GM12878 (cell line): ENCODE results near the gene SEC23A. TPM values are rescaled to one million over a fixed set of nuclear protein-coding genes. Genes with fewer than 3 reads are reported as not detected.
A peak's percentile ranks its signal among the peaks of the same experiment; 100 is the strongest.

Experiments
- ASH2L ChIP-seq: fragments of 300-600, 200-600 bp; sonication (generic); IDR thresholded peaks from 2 replicates; pipeline ENCODE4 v1.6.1; 2017; ENCODE audit warnings: low read depth, mild to moderate bottlenecking, borderline replicate concordance
- ATF7 ChIP-seq: fragments of 450-650 bp; IDR thresholded peaks from 2 replicates; pipeline ENCODE4 v1.6.1; 2016; ENCODE audit warnings: low read depth, mild to moderate bottlenecking
- BHLHE40 ChIP-seq, 2 experiments: fragments of 450-650 bp in 1 of 2; IDR thresholded peaks; 2 replicates each; pipeline ENCODE4 v1.6.1; 2011 to 2017; ENCODE audit warnings: low read depth in 2 of 2, borderline replicate concordance in 1 of 2, improper control_type of control experiment in 1 of 2, low read length in 1 of 2, mild to moderate bottlenecking in 1 of 2
- BMI1 ChIP-seq: fragments of 450-650 bp; IDR thresholded peaks from 2 replicates; pipeline ENCODE4 v1.6.1; 2016; ENCODE audit warnings: mild to moderate bottlenecking, moderate library complexity, borderline replicate concordance
- CEBPB ChIP-seq, 2 experiments: fragments of 150-350 bp in 1 of 2; IDR thresholded peaks; 2 replicates each; pipeline ENCODE4 v1.6.1; 2012 to 2014; ENCODE audit warnings: low read depth in 2 of 2, low read length in 2 of 2, borderline replicate concordance in 1 of 2, inconsistent platforms in 1 of 2
- CHD2 ChIP-seq: IDR thresholded peaks from 2 replicates; pipeline ENCODE4 v1.6.1; 2011; ENCODE audit warnings: low read depth, low read length, improper control_type of control experiment, borderline replicate concordance
- DPF2 ChIP-seq: fragments of 450-650 bp; IDR thresholded peaks from 2 replicates; pipeline ENCODE4 v1.6.1; 2017; ENCODE audit warnings: mild to moderate bottlenecking
- FOXK2 ChIP-seq: fragments of 450-650 bp; IDR thresholded peaks from 2 replicates; pipeline ENCODE4 v1.6.1; 2017; ENCODE audit warnings: mild to moderate bottlenecking, moderate library complexity
- GABPA ChIP-seq: IDR thresholded peaks from 2 replicates; pipeline ENCODE4 v1.6.1; 2014; ENCODE audit warnings: antibody characterized with exemption, low read depth, mild to moderate bottlenecking, inconsistent platforms
- KLF5 ChIP-seq: fragments of 450-650 bp; IDR thresholded peaks from 2 replicates; pipeline ENCODE4 v1.6.1; 2014; ENCODE audit warnings: mild to moderate bottlenecking; ENCODE audit not compliant: partially characterized antibody
- NBN ChIP-seq: fragments of 450-650 bp; IDR thresholded peaks from 2 replicates; pipeline ENCODE4 v1.6.1; 2016
- NFXL1 ChIP-seq: fragments of 450-650 bp; IDR thresholded peaks from 2 replicates; pipeline ENCODE4 v1.6.1; 2017; ENCODE audit warnings: antibody characterized with exemption, mild to moderate bottlenecking, borderline replicate concordance
- NR2F1 ChIP-seq: fragments of 450-650 bp; conservative IDR thresholded peaks from 2 replicates; pipeline ENCODE4 v1.6.1; 2017; ENCODE audit warnings: mild to moderate bottlenecking
- PML ChIP-seq: IDR thresholded peaks from 2 replicates; pipeline ENCODE4 v1.6.1; 2012; ENCODE audit warnings: low read length, inconsistent platforms
- RFX5 ChIP-seq: IDR thresholded peaks from 2 replicates; pipeline ENCODE4 v1.6.1; 2011; ENCODE audit warnings: low read depth, low read length, improper control_type of control experiment
- SIX5 ChIP-seq: IDR thresholded peaks from 2 replicates; pipeline ENCODE4 v1.6.1; 2011; ENCODE audit warnings: mild to moderate bottlenecking, low read depth, low read length, moderate library complexity; ENCODE audit not compliant: severe bottlenecking
- SP1 ChIP-seq: IDR thresholded peaks from one replicate; pipeline ENCODE4 v1.6.1; 2011; ENCODE audit warnings: low read depth, low read length
- SRF ChIP-seq, 2 experiments: IDR thresholded peaks; 2 replicates each; pipeline ENCODE4 v1.6.1; 2011; ENCODE audit warnings: low read depth in 2 of 2, low read length in 2 of 2, mild to moderate bottlenecking in 1 of 2, moderate library complexity in 1 of 2
- STAT3 ChIP-seq: IDR thresholded peaks from 2 replicates; pipeline ENCODE4 v1.6.1; 2011; ENCODE audit warnings: low read depth, low read length, improper control_type of control experiment
- TCF3 ChIP-seq: IDR thresholded peaks from 2 replicates; pipeline ENCODE4 v1.6.1; 2012; ENCODE audit warnings: low read depth, mild to moderate bottlenecking, low read length, borderline replicate concordance; ENCODE audit not compliant: insufficient read depth
- WRNIP1 ChIP-seq: IDR thresholded peaks from 2 replicates; pipeline ENCODE4 v1.6.1; 2011; ENCODE audit warnings: low read depth, low read length, improper control_type of control experiment, borderline replicate concordance
- ZBTB40 ChIP-seq: fragments of 450-650 bp; IDR thresholded peaks from 2 replicates; pipeline ENCODE4 v1.6.1; 2016; ENCODE audit warnings: mild to moderate bottlenecking, moderate library complexity, borderline replicate concordance
- polyA plus RNA-seq, 11 experiments: library from polyadenylated mRNA; depleted of rRNA in 4 of 11; unstranded in 6 of 11; stranded (reverse) in 5 of 11; fragments of >200 nt; fragmentation: Nextera tagmentation in 4 of 11; fragmentation: Illumina TruSeq in 1 of 11; extraction: Ambion mirVana in 4 of 11; extraction: Trizol in 1 of 11; gene quantifications; 1 replicate in 1 of 11; 2 replicates in 10 of 11; pipeline versions ENCODE4 v1.2.1 to v1.2.3, GENCODE V29; 2011 to 2016; ENCODE audit warnings: inconsistent platforms in 2 of 11, missing spikeins in 2 of 11, low read depth in 1 of 11
- total RNA-seq, 4 experiments: library from RNA; depleted of rRNA in 3 of 4; stranded (reverse); fragments of >200 nt in 3 of 4; fragmentation: Illumina TruSeq in 1 of 4; extraction: Trizol in 1 of 4; gene quantifications; 2 replicates each; pipeline versions ENCODE4 v1.2.1 to v1.2.3, GENCODE V29; 2013 to 2021
- TF ChIP-seq, protein P1 (sequence below): fragments of 450-650 bp; IDR thresholded peaks from 2 replicates; pipeline ENCODE4 v1.6.1; 2017; ENCODE audit warnings: mild to moderate bottlenecking
- TF ChIP-seq, protein P2 (sequence below): IDR thresholded peaks from 2 replicates; pipeline ENCODE4 v1.6.1; 2011; ENCODE audit warnings: low read depth, mild to moderate bottlenecking, low read length, moderate library complexity, borderline replicate concordance; ENCODE audit errors: extremely low read depth

SEC23A gene
- total and polyA plus RNA-seq, 10 of the 15 experiments (the other 5 are each of a cell fraction or from before 2014, with no cell fraction given) = 13.6 to 63.8 (median 37.3) TPM

DNA sequence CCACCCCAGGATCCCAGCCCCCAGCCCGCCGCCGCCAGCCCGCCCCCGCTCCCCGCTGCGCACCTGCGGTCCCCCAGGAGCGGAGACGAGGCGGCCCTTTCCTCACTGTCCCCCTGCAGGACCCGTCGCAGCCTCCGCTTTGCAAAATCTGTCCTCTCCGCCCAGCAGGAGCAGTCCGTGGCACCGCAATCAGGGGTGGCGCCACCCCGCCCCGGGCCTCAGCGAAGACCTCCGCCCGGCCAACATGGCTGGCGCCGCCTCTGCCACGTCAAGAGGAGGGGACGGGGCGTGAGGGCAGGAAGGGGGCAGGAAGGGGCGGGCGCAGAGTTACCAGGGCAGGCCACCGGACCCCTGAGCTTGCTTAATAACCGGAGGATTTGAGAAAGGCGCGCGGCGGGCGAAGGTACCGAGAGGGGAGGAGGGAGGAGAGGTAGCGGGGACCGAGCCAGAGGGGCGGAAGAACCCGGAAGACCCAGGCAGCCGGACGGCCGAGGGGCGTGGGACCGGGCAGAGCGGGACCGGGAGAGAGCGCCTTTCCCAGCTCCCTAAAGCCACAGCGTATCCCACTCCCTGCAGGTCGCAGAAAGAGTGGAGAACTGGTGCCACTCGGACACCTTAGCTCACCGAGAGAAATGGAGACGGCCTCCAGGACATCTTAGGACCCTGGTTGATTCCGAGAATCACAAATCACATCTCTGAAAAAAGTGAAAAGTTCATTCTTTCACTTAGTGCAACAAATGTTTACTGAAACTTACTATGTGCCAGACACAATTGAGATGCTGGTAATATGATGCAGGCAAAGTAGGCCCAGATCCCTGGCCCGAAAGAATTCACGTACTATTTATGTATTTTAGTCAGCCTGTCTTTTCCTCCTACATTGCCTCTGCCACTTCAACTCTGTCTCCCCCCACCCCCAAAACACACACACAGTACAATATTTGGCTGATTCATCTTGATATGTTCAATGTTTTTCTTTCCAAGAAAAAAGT, at the start of gene SEC23A (continued):
- TF ChIP-seq BMI1 (no peak), SRF (IDR thresholded peaks at IDR 0.05; ENCODE audit: low read depth in 2 of 2, low read length in 2 of 2) (0 out of 4 replicates have a peak, but pooled peaks of 1 of the 2 experiments have one; percentile 10), CHD2 (0 out of 2 replicates have a peak, but pooled peaks have one; percentile 13), ATF7 (no peak), SP1 (no peak), ASH2L (peak; percentile 28; the same call in 1 of the 2 replicates), STAT3 (no peak), PML (0 out of 2 replicates have a peak, but pooled peaks have one; percentile 43), TCF3 (no peak), SIX5 (peak; percentile 19), CEBPB (IDR thresholded peaks at IDR 0.05; ENCODE audit: borderline replicate concordance in 1 of 2, low read depth in 2 of 2, low read length in 2 of 2) (no peak), NFXL1 (no peak), FOXK2 (no peak), DPF2 (no peak; the same call in none of the 2 replicates), ZBTB40 (peak; percentile 78; the same call in 1 of the 2 replicates), RFX5 (no peak), BHLHE40 (IDR thresholded peaks at IDR 0.05; ENCODE audit: borderline replicate concordance in 1 of 2, low read depth in 2 of 2, low read length in 1 of 2) (0 out of 4 replicates have a peak, but pooled peaks of 1 of the 2 experiments have one; percentile 36), GABPA (peak; percentile 72), NBN (peak; percentile 77), WRNIP1 (no peak), KLF5 (no peak), NR2F1 (0 out of 2 replicates have a peak, but pooled peaks have one; percentile 44)
- TF ChIP-seq, protein P1, sequence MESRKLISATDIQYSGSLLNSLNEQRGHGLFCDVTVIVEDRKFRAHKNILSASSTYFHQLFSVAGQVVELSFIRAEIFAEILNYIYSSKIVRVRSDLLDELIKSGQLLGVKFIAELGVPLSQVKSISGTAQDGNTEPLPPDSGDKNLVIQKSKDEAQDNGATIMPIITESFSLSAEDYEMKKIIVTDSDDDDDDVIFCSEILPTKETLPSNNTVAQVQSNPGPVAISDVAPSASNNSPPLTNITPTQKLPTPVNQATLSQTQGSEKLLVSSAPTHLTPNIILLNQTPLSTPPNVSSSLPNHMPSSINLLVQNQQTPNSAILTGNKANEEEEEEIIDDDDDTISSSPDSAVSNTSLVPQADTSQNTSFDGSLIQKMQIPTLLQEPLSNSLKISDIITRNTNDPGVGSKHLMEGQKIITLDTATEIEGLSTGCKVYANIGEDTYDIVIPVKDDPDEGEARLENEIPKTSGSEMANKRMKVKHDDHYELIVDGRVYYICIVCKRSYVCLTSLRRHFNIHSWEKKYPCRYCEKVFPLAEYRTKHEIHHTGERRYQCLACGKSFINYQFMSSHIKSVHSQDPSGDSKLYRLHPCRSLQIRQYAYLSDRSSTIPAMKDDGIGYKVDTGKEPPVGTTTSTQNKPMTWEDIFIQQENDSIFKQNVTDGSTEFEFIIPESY = no peak
- TF ChIP-seq, protein P2, sequence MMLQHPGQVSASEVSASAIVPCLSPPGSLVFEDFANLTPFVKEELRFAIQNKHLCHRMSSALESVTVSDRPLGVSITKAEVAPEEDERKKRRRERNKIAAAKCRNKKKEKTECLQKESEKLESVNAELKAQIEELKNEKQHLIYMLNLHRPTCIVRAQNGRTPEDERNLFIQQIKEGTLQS = no peak
